Pons (tissue), 1 donor: ENCODE data around the gene RGS10.
"Not testable (repeated sequence)": the region's sequence is repeated elsewhere in the genome, so short reads cannot be mapped to it uniquely, and the experiment has no call there.

Experiments
- DNase-seq: peaks from one replicate; pipeline ENCODE4 v3.0.0-alpha.2; 2016; ENCODE audit warnings: low spot score

RGS10 gene

DNA sequence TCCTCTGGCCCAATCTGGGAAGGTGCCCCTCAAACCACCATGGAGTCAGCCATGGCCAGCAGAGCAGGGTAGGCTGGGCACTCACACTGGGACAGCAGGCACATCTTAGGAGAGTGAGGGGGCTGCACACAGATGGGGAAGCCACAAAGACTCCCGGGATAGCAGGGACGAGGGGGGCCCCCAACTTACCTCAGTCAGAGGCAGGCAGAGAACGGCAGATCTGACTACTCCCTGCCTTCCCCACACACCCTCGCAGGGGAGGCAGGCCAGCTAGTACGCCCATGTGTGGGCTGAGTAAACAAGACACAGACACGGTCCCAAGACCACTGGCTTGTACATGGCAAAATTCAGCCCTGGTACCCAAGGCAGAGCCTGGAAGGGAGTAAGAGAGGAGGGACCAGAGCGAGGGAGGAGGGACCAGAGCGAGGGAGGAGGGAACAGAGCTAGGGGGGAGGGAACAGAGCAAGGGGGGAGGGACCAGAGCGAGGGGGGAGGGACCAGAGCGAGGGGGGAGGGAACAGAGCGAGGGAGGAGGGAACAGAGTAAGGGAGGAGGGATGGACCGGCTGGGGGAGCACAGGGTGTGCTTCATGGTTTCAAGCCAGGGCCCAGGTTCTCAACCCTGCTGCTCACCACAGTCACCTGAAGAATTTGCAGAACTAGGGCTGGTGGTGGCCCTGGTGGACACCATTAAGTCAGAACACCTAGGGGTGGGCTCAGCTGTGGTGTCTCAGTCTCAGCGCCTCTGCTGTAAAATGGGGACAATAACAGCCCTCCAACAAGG is 73.8 kb downstream of the RGS10 start:
- DNase-seq = no peak

DNA sequence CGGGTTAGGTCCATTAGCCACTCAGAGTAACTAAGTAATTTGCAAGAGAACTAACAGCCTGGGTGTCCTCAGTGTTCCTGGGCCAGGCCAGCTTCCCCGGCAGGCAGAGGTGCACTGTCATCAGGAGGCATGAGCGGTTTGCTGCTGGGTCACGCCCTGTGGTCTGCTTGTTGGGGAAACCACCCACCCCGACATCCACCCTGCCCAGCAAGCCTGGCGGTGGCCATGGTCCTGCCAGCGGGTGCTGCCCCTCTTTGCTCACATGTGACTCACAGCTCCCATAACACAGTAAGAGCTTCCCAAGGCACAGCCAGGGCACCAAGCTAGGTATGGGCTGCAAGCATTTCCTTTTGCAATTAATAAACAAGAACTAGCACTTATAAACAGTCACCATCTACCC is 75.9 kb downstream of the RGS10 start:
- no peak for DNase-seq

DNA sequence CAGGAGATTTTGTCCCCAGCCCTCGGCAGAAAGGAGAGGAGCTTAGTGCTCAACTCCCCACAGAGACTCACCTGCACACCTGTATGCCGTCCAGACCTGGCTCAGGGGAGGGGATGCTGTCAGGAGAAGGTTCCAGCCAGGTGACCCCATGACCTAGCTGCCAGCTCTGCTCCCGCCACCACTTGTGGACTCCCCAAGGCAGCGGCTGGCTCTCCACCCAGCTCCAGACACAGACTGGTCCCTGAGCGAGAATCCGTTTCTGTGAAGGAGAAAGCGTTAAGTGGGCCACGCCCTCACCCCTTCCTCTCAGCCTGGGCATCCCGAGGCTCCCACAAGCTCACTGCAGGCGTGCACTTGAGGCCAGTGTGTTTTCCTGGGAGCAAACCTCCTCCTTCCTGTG is 76.4 kb downstream of the RGS10 start:
- DNase-seq = no peak

DNA sequence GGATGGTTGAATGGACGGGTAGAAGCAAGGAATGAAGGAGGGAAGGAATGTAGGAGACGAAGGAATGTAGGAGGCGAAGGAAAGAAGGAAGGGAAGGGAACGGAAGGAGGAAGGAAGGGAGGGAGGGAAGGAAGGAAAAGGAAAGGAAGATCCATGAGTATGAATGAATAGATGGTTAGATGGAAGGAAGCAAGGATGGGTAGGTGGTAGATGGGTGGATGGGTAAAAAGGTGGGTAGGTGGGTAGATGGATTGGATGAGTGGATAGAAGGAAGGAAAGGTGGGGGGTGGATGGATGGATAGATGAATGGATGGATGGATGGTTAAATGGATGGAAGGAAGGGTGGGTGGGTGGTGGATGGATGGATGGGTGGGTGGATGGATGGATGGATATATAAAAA is 77.4 kb downstream of the RGS10 start:
- no peak for DNase-seq

DNA sequence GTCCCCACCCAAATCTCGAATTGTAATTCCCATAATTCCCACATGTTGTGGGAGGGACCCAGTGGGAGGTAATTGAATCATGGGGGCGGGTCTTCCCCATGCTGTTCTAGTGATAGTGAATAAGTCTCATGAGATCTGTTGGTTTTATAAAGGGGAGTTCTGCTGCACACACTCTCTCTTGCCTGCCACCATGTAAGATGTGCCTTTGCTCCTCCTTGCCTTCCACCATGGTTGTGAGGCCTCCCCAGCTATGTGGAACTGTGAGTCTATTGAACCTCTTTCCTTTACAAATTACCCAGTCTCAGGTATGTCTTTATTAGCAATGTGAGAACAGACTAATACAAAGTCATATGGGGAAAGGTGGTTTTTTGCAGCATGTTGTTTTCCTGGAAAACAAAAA is 79.3 kb downstream of the RGS10 start:
- not testable (repeated sequence) for DNase-seq

DNA sequence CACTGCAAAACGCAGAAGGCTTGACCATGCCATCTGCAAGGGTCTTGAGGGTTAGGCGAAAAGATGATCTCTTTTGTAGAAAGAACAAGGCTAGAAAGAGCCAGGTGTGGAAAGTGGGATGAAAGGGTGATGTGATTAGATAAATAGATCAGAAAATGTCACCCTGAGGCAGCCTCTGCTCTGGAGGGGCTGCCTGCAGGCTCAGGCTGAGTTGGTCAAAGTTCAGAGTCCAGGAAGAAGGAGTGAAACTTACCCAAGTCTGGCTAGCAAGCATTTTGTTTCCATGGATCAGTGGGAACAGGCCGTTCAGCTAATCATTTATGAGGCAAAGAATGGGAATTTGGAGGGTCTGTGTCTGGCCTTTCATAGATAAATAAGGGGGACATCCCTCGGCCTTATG is 79.7 kb downstream of the RGS10 start:
- DNase-seq = no peak

DNA sequence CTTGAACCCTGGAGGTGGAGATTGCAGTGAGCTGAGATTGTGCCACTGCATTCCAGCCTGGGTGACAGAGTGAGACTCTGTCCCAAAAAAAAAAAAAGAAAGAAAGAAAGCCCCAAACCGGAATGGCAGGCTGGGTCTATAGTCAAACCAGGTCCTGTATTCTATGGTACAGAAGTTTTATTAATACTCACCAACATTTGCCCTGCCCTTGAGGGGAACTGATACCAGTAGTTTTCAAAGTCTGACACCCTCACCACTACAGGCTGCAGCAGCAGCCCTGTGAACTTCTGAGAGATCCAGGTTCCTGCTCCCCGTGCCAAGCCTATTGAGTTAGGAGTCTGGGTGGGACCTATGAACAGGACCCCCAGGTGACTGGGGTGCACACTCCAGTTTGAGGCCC is 80.6 kb downstream of the RGS10 start:
- DNase-seq = no peak

DNA sequence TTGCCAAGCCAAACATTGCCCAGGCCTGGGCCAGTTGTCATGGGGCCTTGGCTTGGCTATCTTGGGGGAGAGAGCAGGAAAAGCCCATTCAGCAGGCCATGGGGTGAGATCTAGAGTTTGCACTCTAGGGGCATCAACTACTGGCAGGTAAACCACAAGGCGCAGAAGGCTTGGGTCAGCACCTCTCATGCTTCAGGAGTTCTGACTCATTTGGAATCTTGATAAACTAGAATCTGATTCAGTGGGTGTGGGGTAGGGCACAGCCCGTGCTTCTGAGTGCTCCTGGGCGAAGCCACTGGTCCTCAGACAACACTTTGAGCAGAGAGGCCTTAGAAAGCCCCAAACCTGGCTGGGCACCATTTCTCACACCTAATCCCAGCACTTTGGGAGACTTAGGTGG is 81.1 kb downstream of the RGS10 start:
- no peak for DNase-seq

DNA sequence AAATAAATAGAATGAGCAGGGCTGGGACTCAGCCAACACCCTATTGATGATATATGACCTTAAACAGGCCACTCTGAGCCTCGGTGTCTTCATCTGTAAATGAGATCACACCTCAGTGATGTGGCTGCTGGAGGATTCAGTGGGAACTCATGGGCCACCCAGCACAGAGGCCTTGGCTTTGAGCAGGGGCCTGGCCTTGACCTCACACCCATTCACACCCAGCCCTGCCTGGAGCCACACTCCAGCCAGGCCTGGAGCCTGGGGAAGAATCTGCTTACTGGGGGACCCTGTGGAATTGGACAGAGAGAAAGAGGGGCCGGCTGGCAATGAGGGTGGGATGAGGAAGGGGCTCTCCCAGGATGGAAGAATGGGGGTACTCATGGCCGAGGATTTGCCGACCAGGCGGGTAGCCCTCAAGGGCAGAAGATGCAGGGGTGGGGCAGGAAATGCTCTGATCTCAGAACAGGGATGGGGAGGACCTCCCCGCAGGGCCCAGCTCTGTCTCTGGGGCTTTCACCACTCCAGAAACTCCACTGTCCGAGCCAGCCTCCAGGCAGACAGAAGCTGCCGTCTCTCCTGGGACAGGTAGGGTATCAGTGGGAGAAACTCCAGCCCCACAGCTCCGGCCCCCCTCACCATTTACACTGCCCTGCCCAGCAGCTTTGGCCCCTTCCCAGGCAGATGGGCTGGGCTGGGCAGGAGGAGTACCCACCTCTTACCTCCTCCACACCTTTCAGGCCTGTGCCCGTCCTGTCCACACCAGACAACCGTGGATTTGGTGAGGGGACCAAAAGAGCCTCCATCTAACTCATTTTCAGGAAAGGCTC is 81.9 kb downstream of the RGS10 start:
- DNase-seq = no peak

DNA sequence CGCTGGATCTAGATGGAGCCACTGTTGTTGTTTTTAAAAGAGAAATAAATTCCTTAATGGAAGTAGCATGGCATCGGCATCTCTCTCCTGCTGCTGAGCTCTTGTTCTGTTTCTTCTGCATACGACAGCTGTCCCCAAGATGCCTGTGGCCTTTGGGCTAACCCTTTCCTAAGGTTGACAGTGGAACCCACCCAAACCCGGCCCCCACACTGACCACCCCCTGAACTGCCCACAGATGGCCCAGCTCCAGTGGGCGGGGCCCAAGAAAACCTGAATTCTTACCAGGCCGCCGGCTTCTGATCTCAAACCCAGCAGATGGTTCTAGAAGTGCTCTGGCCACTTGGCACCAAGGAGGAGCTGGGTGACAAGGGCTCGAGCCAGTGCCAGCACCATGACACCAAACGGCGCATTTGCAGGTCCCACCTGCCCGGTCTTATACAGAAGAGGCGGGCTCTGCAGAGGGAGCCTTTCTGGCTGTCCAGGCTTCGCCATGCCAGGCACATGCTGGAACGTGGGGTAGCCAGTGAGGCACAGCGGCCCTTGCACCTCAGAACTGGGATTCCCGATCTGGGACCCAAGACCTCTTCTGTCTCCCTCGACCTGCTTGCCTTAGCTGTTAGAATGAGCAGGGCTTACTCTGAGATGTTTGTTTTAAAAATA is 82.7 kb downstream of the RGS10 start:
- no peak for DNase-seq

DNA sequence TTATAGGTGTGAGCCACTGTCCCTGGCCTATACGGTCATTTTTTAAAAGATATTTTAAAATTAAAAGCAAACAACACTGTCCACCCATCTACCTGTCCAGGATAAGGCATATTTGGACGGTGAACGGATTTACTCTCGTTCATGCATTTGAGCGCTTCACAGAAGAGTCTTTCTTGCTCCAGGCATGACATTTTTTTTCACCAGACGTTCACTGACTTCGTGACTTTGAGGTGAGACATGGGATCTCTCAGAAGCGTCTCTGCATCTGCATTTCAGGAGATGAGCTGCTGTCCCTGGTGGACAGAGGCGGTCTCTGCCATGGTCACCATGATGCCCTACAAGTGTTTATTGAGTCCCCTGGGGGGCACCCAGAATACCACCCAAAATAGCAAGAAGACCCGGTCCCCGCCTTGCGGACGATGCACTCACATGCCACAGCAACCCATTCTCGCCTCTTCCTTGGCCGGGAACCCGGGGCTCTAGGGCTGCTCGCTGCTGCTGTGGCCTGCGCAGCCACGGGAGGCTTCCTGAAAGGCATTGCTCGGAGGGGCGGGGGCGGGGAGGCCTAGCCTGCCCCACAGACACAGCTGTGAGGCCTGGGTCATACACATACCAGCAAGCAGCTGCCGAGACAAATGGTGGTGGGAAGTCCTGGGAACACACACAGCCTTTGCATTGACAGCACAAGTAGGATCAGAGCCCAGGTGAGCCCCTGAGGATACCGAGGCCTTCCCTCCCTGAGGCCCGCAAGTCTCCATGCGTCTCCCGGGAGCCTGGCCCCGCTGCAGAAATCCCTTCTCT is 84.4 kb downstream of the RGS10 start:
- DNase-seq = no peak

DNA sequence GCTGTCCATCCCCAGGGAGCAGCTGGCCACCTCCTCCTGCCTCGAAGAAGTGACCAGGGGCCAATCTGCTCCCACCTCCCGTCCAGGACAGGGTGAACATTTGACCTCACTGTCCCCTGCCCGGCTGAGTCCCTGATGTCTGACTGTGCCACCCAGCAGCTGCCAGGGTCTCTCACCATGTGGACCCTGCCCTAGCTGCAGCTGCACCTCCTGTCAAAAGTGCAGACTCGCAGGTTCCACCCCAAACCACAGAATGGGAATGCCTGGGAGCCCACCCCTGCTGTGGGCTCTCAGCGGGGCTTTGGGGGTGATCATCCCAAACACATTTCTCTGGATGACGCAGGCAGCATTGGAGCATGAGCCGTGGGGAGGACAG is 86.1 kb downstream of the RGS10 start:
- DNase-seq = no peak

DNA sequence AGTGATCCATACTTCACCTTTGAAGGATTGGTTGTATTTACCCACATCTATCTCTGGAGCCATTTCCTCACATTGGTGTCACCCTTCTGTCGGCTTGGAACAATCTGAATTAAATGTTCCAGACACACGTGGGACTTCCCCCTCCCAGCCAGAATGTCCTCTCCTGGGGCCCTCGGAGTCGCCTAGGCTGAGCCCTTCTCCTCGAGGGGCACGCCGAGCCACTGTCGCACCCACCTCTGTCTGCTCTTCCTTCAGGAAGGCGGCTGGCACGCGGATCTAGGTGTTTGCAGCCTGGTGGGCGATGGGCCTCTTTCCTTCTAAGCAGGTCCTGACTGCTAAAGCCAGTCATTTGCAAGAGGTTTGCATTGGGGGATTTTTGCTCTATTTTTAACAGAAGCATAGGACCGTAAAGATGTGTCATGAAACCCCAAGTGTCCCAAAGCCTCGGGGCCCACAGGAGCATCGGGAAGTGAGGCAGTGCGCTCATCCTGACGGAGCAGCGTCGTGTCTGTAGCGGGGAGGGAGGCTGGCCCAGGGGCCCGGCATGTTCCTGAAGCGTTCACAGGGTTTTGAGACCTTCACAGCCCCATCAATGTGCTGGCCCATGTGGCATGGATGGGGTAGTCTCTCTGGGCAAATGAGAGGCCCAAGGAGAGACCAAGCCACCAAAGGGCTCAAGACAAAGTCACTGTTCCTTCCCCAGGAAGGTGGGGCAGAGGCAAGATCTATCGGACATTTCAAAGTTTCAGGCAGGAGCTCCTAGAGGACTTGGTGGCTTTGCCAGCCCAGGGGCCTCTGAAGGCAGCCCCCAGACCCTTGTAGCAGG is 86.7 kb downstream of the RGS10 start:
- no peak for DNase-seq

DNA sequence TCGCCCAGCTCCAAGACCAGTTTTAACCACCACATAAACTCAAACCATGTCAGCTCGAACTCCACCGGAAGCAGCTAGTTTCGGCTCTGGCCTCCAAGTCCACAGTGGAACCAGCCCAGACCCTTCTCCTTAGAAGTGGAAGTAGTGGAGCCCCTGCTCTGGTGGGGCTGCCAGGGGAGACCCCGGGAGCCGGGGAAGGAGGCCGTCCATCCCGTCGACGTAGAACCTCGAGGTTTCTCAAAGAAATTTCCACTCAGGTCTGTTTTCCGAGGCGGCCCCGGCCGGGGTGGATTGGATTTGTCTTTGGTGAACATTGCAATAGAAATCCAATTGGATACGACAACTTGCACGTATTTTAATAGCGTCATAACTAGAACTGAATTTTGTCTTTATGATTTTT is 87.5 kb downstream of the RGS10 start:
- DNase-seq = no peak

DNA sequence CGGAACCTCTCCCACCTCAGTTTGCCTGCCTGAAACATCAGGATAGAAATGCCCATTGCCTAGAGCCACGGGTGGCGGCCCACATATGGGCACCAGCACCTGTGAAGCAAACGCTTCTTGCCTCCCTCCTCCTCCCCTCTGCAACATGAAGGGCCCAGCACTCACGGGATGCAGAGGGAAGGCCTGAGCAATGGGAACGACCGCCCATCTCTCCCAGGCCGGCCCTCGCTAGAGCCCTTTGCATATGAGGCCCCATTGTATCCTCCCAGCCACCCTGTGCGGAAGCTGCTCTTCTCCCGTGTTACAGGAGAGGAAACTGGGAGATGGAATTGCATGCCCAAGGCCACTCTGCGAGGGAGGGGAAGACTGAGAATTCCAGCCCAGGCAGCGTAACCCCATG is 88.2 kb downstream of the RGS10 start:
- no peak for DNase-seq

DNA sequence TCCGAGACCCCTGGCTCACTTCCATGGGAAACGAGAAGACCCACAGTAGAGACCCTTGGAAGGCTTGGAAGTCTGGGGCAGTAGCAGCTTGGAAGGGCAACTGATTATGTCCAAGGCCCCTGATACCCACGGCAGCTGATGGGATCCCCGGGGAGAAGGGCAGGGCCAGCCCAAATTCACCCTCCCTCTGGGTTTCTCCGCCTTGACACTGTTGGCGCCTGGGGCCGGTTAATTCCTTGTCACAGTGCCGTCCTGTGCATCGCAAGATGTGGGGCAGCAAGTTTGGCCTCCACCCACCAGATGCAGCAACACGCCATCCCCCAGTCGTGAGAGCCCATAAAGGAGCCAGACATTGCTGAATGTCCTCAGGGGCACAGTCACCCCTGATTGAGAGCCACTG is 89.2 kb downstream of the RGS10 start:
- no peak for DNase-seq

DNA sequence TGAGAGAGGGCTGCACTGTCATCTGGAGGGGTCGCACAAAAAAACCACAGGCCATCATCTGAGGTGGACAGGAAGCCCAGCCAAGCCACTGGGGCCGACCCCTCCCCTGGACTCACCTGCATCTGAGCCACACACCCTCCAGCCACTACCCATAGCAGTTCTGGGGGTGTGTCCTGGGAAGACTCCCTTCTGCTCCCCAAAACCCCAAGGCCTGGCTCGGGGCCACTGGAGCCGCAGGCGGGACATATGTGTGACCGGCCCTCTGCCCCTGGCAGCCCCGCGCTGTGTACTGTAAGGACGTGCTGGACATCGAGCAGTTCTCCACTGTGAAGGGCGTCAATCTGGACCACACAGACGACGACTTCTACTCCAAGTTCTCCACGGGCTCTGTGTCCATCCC is 90.1 kb downstream of the RGS10 start:
- DNase-seq = no peak

DNA sequence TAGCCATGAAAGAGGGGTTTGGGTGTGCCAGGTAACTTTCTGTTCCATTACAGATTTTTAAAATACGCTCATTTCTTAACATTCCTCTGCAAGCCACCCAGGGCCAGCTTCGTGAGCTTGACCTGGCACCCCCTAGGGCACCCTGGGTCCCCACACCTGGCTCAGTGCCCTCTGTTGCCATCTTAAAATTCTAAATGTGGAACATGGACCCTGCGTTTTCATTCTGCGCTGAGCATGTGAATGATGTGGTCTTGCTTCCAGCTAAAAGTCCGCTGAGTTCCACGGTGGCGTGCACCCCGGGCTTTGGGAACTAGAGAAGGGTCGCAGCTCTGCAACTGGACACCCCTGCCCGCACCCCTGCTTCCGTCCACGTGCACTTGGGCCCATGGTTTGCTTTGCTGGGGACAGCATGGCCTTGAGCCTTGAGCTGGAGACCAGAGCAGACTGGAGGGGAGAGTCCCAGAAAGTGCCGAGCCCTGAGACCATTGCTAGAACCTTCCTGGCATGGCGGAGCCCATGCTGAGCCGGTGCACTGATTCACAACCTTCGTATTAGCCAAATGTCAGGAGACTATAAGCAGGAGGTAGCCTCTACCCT is 91.1 kb downstream of the RGS10 start:
- no peak for DNase-seq

DNA sequence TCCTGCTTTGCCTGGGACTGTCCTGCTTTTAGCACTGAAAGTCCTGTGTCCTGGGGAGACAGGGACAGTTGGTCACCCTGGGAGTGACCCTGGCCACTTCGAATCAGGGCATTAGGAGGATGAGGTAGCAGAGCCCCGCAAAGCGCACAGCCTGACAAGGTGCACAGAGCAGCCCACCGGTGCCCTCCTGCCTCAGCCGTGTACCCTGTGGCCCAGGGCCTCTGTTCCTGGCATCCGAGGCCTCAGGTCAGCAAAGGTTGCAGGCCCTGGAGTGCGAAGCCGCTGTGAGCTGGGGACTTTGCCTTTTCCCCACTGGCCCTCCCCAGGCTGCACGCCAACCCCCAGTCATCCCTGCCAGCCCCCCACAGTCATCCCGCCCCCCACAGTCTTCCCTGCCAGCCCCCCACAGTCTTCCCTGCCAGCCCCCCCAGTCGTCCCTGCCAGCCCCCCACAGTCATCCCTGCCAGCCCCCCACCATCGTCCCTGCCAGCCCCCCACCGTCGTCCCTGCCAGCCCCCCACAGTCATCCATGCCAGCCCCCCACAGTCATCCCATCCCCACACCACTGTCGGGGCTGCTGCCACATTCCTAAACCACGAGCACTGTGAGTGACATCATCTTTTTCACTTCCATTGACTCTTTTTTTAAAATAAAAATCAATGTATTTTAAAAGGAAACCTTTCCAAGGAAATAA is 91.8 kb downstream of the RGS10 start:
- no peak for DNase-seq
